Measurements from ENCODE around the gene PPARD. TPM values are rescaled to one million over a fixed set of nuclear protein-coding genes. Genes with fewer than 3 reads are reported as not detected.

PPARD gene
- polyA plus RNA-seq, 2 of the 4 experiments (the other 2 are of a cell fraction): 3.8 to 5.9 TPM

DNA sequence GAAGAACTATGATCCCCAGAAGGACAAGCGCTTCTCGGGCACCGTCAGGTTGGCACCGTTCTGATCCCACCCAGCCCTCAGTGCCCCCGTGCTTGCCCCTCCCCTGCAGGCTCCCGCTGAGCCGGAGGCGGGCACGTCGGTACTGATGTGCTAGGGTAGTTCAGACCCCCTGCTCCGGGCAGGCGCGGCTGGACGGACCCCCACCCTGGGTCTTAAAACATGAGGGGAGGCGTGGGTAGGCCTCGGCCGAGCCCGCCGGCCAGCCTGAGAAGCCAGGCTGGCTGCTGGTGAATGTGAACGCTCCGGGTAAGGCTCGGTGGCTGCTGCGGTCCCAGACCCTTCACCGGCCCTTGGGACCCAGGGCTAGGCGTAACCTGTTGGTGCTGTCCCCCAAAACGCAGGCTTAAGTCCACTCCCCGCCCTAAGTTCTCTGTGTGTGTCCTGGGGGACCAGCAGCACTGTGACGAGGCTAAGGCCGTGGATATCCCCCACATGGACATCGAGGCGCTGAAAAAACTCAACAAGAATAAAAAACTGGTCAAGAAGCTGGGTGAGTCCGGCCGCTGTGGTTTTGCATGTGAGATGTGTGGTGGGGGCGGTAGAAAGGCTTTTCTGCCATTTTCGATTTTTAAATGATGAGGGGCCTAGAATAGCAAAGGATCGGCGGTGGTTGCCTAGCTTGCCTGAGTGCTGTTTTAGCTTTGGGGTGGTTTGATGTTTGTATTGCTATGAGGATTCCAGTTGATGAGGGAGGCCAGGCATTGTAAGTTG is 126.8 kb downstream of the PPARD start:
- peaks cover 33% of the 10 kb centered on the region for H3K4me1 ChIP-seq
- H3K9me3 ChIP-seq: no peaks in the 10 kb centered on the region
- DNase-seq (ENCODE audit: low read depth in 1 of 2, low spot score in 1 of 2) (no peak), ATAC-seq (peak; percentile 1 to 11; a peak in 3 of 6 replicates), FAIRE-seq (no peak)
- TF ChIP-seq HEYL (CRISPR knock-in tag; IDR thresholded peaks at IDR 0.05): no peak
- no peak for TF ChIP-seq EHF (CRISPR knock-in tag; IDR thresholded peaks at IDR 0.05)
- TF ChIP-seq NPAS2 (CRISPR knock-in tag; IDR thresholded peaks at IDR 0.05; ENCODE audit: borderline replicate concordance): no peak
- TF ChIP-seq, protein P1, sequence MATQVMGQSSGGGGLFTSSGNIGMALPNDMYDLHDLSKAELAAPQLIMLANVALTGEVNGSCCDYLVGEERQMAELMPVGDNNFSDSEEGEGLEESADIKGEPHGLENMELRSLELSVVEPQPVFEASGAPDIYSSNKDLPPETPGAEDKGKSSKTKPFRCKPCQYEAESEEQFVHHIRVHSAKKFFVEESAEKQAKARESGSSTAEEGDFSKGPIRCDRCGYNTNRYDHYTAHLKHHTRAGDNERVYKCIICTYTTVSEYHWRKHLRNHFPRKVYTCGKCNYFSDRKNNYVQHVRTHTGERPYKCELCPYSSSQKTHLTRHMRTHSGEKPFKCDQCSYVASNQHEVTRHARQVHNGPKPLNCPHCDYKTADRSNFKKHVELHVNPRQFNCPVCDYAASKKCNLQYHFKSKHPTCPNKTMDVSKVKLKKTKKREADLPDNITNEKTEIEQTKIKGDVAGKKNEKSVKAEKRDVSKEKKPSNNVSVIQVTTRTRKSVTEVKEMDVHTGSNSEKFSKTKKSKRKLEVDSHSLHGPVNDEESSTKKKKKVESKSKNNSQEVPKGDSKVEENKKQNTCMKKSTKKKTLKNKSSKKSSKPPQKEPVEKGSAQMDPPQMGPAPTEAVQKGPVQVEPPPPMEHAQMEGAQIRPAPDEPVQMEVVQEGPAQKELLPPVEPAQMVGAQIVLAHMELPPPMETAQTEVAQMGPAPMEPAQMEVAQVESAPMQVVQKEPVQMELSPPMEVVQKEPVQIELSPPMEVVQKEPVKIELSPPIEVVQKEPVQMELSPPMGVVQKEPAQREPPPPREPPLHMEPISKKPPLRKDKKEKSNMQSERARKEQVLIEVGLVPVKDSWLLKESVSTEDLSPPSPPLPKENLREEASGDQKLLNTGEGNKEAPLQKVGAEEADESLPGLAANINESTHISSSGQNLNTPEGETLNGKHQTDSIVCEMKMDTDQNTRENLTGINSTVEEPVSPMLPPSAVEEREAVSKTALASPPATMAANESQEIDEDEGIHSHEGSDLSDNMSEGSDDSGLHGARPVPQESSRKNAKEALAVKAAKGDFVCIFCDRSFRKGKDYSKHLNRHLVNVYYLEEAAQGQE (IDR thresholded peaks at IDR 0.05): no peak
- no peak for TF ChIP-seq ZFP36 (IDR thresholded peaks at IDR 0.05; ENCODE audit: borderline replicate concordance, partially characterized antibody)
- no peak for TF ChIP-seq HDAC2 (IDR thresholded peaks at IDR 0.05)
- TF ChIP-seq, protein P2, sequence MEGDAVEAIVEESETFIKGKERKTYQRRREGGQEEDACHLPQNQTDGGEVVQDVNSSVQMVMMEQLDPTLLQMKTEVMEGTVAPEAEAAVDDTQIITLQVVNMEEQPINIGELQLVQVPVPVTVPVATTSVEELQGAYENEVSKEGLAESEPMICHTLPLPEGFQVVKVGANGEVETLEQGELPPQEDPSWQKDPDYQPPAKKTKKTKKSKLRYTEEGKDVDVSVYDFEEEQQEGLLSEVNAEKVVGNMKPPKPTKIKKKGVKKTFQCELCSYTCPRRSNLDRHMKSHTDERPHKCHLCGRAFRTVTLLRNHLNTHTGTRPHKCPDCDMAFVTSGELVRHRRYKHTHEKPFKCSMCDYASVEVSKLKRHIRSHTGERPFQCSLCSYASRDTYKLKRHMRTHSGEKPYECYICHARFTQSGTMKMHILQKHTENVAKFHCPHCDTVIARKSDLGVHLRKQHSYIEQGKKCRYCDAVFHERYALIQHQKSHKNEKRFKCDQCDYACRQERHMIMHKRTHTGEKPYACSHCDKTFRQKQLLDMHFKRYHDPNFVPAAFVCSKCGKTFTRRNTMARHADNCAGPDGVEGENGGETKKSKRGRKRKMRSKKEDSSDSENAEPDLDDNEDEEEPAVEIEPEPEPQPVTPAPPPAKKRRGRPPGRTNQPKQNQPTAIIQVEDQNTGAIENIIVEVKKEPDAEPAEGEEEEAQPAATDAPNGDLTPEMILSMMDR (IDR thresholded peaks at IDR 0.05): no peak
- no peak for TF ChIP-seq FOSL2 (IDR thresholded peaks at IDR 0.05)
- TF ChIP-seq FOSL2 (CRISPR knock-in tag; IDR thresholded peaks at IDR 0.05): no peak
- TF ChIP-seq, protein P3, sequence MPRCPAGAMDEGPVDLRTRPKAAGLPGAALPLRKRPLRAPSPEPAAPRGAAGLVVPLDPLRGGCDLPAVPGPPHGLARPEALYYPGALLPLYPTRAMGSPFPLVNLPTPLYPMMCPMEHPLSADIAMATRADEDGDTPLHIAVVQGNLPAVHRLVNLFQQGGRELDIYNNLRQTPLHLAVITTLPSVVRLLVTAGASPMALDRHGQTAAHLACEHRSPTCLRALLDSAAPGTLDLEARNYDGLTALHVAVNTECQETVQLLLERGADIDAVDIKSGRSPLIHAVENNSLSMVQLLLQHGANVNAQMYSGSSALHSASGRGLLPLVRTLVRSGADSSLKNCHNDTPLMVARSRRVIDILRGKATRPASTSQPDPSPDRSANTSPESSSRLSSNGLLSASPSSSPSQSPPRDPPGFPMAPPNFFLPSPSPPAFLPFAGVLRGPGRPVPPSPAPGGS (IDR thresholded peaks at IDR 0.05): no peak
- no peak for TF ChIP-seq ZNF302 (CRISPR knock-in tag; IDR thresholded peaks at IDR 0.05)
- TF ChIP-seq, protein P4, sequence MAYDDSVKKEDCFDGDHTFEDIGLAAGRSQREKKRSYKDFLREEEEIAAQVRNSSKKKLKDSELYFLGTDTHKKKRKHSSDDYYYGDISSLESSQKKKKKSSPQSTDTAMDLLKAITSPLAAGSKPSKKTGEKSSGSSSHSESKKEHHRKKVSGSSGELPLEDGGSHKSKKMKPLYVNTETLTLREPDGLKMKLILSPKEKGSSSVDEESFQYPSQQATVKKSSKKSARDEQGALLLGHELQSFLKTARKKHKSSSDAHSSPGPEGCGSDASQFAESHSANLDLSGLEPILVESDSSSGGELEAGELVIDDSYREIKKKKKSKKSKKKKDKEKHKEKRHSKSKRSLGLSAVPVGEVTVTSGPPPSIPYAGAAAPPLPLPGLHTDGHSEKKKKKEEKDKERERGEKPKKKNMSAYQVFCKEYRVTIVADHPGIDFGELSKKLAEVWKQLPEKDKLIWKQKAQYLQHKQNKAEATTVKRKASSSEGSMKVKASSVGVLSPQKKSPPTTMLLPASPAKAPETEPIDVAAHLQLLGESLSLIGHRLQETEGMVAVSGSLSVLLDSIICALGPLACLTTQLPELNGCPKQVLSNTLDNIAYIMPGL (CRISPR knock-in tag; IDR thresholded peaks at IDR 0.05; ENCODE audit: borderline replicate concordance): no peak
- peak overlapping the region; percentile 97 to 98 for H3K27ac ChIP-seq
- 0% methylated on average over 11 of the region's 37 CpGs for WGBS (ENCODE audit: missing lambda C conversion rate)
- peak overlapping the region; percentile 99 for H3K4me3 ChIP-seq
- H3K4me2 ChIP-seq: peak overlapping the region; percentile 98
- ChIA-PET POLR2A (no interaction called here), CTCF (interaction anchor here (0.6 to 5.3 kb wide), 9 partner anchors 13 to 258 kb away, joined by 3 to 48 read pairs (median 4); partner anchors contain the start of genes FANCE and PPARD)

DNA sequence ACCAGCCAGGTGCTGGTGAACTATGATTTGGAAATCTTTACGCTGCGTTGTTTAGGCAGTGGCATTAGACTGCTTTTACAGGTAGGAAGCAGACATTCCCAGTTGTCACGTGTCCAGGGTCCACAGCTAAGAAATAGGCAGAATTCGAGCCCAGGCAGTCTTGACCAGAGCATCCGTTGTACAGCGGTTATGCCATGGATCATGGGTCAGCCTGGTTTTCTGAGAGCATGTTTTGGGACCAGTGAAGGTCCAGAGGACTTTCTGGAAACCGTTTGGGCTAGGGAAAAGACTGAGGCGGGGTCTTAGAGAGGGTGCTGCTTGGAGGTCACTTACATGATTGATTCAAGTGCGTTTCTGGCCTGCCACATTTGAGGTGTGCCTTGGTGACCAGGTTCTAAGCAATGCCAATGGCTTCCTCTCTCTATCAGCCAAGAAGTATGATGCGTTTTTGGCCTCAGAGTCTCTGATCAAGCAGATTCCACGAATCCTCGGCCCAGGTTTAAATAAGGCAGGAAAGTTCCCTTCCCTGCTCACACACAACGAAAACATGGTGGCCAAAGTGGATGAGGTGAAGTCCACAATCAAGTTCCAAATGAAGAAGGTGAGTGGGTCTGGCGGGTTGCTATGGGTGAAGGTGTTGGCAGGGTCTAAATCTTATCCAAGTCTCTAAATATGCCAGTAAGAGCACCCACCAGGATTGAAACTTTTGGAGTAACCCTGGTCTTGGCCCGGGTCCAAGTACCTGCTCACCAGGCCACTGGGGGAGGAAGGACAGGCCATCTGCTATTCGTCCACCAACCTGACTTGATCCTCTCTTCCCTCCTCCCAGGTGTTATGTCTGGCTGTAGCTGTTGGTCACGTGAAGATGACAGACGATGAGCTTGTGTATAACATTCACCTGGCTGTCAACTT is 127.6 kb downstream of the PPARD start:
- DNase-seq (ENCODE audit: low read depth in 1 of 2, low spot score in 1 of 2): no peak

More for the DNA sequence above, 127.6 kb downstream of the PPARD start:
- peak overlapping the region; percentile 97 to 98 for H3K27ac ChIP-seq
- CTCF ChIA-PET: interaction anchor here (1.2 to 5.3 kb wide), 3 partner anchors 14 to 126 kb away, joined by 3 to 48 read pairs (median 20); partner anchors contain the start of gene FANCE
- H3K9me3 ChIP-seq: no peaks in the 10 kb centered on the region
- FAIRE-seq: no peak
- WGBS (ENCODE audit: missing lambda C conversion rate): 16% methylated on average over 15 of the region's 18 CpGs
- H3K4me2 ChIP-seq: peak overlapping the region; percentile 98
- POLR2A ChIA-PET: no interaction called here
- no peak for ATAC-seq
- peak overlapping the region; percentile 99 for H3K4me3 ChIP-seq
- peaks cover 33% of the 10 kb centered on the region for H3K4me1 ChIP-seq
- no peak for TF ChIP-seq NR3C1 (IDR thresholded peaks at IDR 0.05)
- TF ChIP-seq CBX2 (IDR thresholded peaks at IDR 0.05; ENCODE audit: borderline replicate concordance, low read depth): no peak
- TF ChIP-seq SREBF2 (IDR thresholded peaks at IDR 0.05): no peak
- TF ChIP-seq BHLHE40 (IDR thresholded peaks at IDR 0.05; ENCODE audit: low read depth, low read length): no peak
- TF ChIP-seq FOSB (CRISPR knock-in tag; IDR thresholded peaks at IDR 0.05): no peak
- TF ChIP-seq EHMT2 (IDR thresholded peaks at IDR 0.05; ENCODE audit: low read depth): no peak
- no peak for TF ChIP-seq MAZ (IDR thresholded peaks at IDR 0.05; ENCODE audit: borderline replicate concordance, low read depth, low read length)
- no peak for TF ChIP-seq JUNB (IDR thresholded peaks at IDR 0.05)
- TF ChIP-seq, protein P5, sequence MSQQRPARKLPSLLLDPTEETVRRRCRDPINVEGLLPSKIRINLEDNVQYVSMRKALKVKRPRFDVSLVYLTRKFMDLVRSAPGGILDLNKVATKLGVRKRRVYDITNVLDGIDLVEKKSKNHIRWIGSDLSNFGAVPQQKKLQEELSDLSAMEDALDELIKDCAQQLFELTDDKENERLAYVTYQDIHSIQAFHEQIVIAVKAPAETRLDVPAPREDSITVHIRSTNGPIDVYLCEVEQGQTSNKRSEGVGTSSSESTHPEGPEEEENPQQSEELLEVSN (IDR thresholded peaks at IDR 0.05; ENCODE audit: borderline replicate concordance, low read depth): no peak
- TF ChIP-seq NPAS2 (CRISPR knock-in tag; IDR thresholded peaks at IDR 0.05; ENCODE audit: borderline replicate concordance): no peak
- no peak for TF ChIP-seq RNF2 (IDR thresholded peaks at IDR 0.05; ENCODE audit: borderline replicate concordance, low read depth)
- TF ChIP-seq CBX8 (IDR thresholded peaks at IDR 0.05): no peak
